ENCODE data around the gene COL28A1.

The COL28A1 gene

GRCh38 chr7:7452119-7452518 lies 83.6 kb downstream of the COL28A1 start:
- no peak for DNase-seq

GRCh38 chr7:7449055-7449454 lies 86.6 kb downstream of the COL28A1 start:
- no peak for DNase-seq

- no peak for DNase-seq
These were observed 89.1 kb downstream of the COL28A1 start for GRCh38 chr7:7446616-7447015.

- DNase-seq, result no peak
These were observed 91.8 kb downstream of the COL28A1 start for GRCh38 chr7:7443806-7444350.

- DNase-seq, result no peak
These were observed 96.1 kb downstream of the COL28A1 start for GRCh38 chr7:7439564-7439963.

- DNase-seq, result peak; percentile 95
These were observed 96.8 kb downstream of the COL28A1 start for GRCh38 chr7:7438851-7439250.

GRCh38 chr7:7435978-7436377 lies 99.7 kb downstream of the COL28A1 start:
- no peak for DNase-seq

GRCh38 chr7:7434329-7434728 lies 101.3 kb downstream of the COL28A1 start:
- no peak for DNase-seq

GRCh38 chr7:7433811-7434210 lies 101.9 kb downstream of the COL28A1 start:
- no peak for DNase-seq

GRCh38 chr7:7432979-7433378 lies 102.7 kb downstream of the COL28A1 start:
- DNase-seq, result no peak

GRCh38 chr7:7428806-7429205 lies 106.9 kb downstream of the COL28A1 start:
- DNase-seq, result no peak

- DNase-seq, result no peak
These were observed 108.3 kb downstream of the COL28A1 start for GRCh38 chr7:7427363-7427762.

GRCh38 chr7:7426676-7427075 lies 109.0 kb downstream of the COL28A1 start:
- no peak for DNase-seq

- no peak for DNase-seq
These were observed 110.4 kb downstream of the COL28A1 start for GRCh38 chr7:7425321-7425720.

GRCh38 chr7:7424151-7424873 lies 111.4 kb downstream of the COL28A1 start:
- peak; percentile 43 for DNase-seq

- DNase-seq, result no peak
These were observed 113.0 kb downstream of the COL28A1 start for GRCh38 chr7:7422641-7423040.

GRCh38 chr7:7421826-7422225 lies 113.8 kb downstream of the COL28A1 start:
- no peak for DNase-seq

- DNase-seq, result no peak
These were observed 116.7 kb downstream of the COL28A1 start for GRCh38 chr7:7418997-7419396.

GRCh38 chr7:7417851-7418250 lies 117.8 kb downstream of the COL28A1 start:
- no peak for DNase-seq

GRCh38 chr7:7417414-7417813 lies 118.3 kb downstream of the COL28A1 start:
- DNase-seq, result no peak

- no peak for DNase-seq
These were observed 119.4 kb downstream of the COL28A1 start for GRCh38 chr7:7416031-7416858.

- no peak for DNase-seq
These were observed 120.7 kb downstream of the COL28A1 start for GRCh38 chr7:7414791-7415603.
